Gastrocnemius medialis (tissue), 4 donors: ENCODE measurements around the gene CDC73.

Experiments used
- POLR2A ChIP-seq, 2 donors: fragments of 450-650 bp; IDR thresholded peaks; one replicate each; pipeline ENCODE4 v1.6.1; 2017; ENCODE audit warnings: antibody characterized with exemption in 2 of 2, mild to moderate bottlenecking in 2 of 2, moderate library complexity in 2 of 2
- TF ChIP-seq, protein P1 (sequence below), 5 experiments: fragments of 450-650 bp in 3 of 5; fragments of 200-600 bp in 2 of 5; sonication (generic) in 2 of 5; IDR thresholded peaks in 4 of 5; conservative IDR thresholded peaks in 1 of 5; 1 replicate in 4 of 5; 2 replicates in 1 of 5; pipeline ENCODE4 v1.5.1; 2016 to 2019; ENCODE audit warnings: antibody characterized with exemption in 5 of 5, mild to moderate bottlenecking in 3 of 5, moderate library complexity in 3 of 5

DNA sequence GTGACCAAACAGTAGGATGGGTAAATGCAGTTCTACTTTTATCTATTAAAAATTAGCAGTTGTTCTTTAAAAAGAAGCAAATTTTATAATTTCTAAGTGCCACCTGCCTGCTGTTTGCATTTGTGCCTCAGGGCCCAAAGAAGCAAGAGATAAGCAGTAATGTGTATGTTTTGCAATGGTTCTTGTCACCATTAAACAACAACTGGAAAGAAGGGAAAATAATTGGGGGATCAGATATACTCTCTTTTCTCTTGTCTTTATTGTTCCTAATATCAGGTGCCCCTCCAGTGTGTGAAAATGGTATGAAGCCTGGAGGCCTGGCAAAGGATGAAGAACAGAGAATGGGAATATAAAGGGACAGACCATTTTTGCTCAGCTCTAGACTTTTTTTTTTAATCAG is 55.0 kb downstream of the CDC73 start:
- no peak for TF ChIP-seq POLR2A (IDR thresholded peaks at IDR 0.05)
- TF ChIP-seq, protein P1, sequence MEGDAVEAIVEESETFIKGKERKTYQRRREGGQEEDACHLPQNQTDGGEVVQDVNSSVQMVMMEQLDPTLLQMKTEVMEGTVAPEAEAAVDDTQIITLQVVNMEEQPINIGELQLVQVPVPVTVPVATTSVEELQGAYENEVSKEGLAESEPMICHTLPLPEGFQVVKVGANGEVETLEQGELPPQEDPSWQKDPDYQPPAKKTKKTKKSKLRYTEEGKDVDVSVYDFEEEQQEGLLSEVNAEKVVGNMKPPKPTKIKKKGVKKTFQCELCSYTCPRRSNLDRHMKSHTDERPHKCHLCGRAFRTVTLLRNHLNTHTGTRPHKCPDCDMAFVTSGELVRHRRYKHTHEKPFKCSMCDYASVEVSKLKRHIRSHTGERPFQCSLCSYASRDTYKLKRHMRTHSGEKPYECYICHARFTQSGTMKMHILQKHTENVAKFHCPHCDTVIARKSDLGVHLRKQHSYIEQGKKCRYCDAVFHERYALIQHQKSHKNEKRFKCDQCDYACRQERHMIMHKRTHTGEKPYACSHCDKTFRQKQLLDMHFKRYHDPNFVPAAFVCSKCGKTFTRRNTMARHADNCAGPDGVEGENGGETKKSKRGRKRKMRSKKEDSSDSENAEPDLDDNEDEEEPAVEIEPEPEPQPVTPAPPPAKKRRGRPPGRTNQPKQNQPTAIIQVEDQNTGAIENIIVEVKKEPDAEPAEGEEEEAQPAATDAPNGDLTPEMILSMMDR (IDR thresholded peaks at IDR 0.05 in 4 of 5, conservative IDR thresholded peaks at IDR 0.05 in 1 of 5), result no peak
